SK-N-SH (cell line): ENCODE data around the gene PCBP3. TPM values are rescaled to one million over a fixed set of nuclear protein-coding genes. Genes with fewer than 3 reads are reported as not detected.

ENCODE experiments used
- CTCF ChIA-PET: fragments of 300-600, 350-600 bp; formaldehyde crosslinking; extraction: SDS; loops from one replicate; lab custom pipeline; 2021; lab: Yijun Ruan, JAX
- POLR2A ChIA-PET: fragments of 350-600 bp; sonication (Branson Sonifier 250); formaldehyde crosslinking; extraction: SDS; loops from one replicate; lab custom pipeline; 2020; ENCODE audit warnings: antibody characterized with exemption, inconsistent platforms; lab: Yijun Ruan, JAX
- DNase-seq: peaks from one replicate; pipeline ENCODE4 v3.0.0; 2012
- H2AFZ ChIP-seq: fragments of 200-600 bp; sonication (generic); 2 replicates; pipeline ENCODE4 v1.8.1; 2016; ENCODE audit warnings: antibody characterized with exemption, mild to moderate bottlenecking, low read depth
- H3F3A ChIP-seq: fragments of 200-600 bp; sonication (generic); replicated peaks from 2 replicates; pipeline ENCODE3; 2016; ENCODE audit warnings: antibody characterized with exemption, mild to moderate bottlenecking; ENCODE audit not compliant: insufficient read depth
- H3K27ac ChIP-seq, 2 experiments: fragments of 200-500 bp in 1 of 2; fragments of 200-600 bp in 1 of 2; sonication (Bioruptor generic) in 1 of 2; sonication (generic), shearing (Covaris generic) in 1 of 2; 2 replicates each; pipeline versions ENCODE4 v1.5.1 to v1.6.1; 2014 to 2016; ENCODE audit warnings: low read depth in 2 of 2, inconsistent platforms in 1 of 2, low read length in 1 of 2, mild to moderate bottlenecking in 1 of 2, mixed read lengths in 1 of 2
- H3K27me3 ChIP-seq: fragments of 200-600 bp; sonication (generic), shearing (Covaris generic); 2 replicates; pipeline ENCODE4 v1.6.1; 2016; ENCODE audit warnings: mixed run types; ENCODE audit not compliant: insufficient read depth
- H3K36me3 ChIP-seq, 2 experiments: fragments of 200-500 bp in 1 of 2; fragments of 200-600 bp in 1 of 2; sonication (Bioruptor generic) in 1 of 2; sonication (generic) in 1 of 2; replicated peaks in 1 of 2; 2 replicates each; pipeline versions ENCODE3 to v1.5.1; 2014 to 2016; ENCODE audit warnings: low read length in 1 of 2, mild to moderate bottlenecking in 1 of 2; ENCODE audit not compliant: insufficient read depth in 2 of 2, control insufficient read depth in 1 of 2
- H3K4me1 ChIP-seq, 2 experiments: fragments of 200-500 bp in 1 of 2; fragments of 200-600 bp in 1 of 2; sonication (Bioruptor generic) in 1 of 2; sonication (generic), shearing (Covaris generic) in 1 of 2; 2 replicates each; pipeline versions ENCODE4 v1.5.1 to v1.6.1; 2014 to 2016; ENCODE audit warnings: low read depth in 1 of 2, low read length in 1 of 2, mixed run types in 1 of 2; ENCODE audit not compliant: insufficient read depth in 2 of 2, control insufficient read depth in 1 of 2
- H3K4me2 ChIP-seq: fragments of 200-600 bp; sonication (generic), shearing (Covaris generic); 2 replicates; pipeline ENCODE4 v1.6.1; 2017; ENCODE audit warnings: mixed run types
- H3K4me3 ChIP-seq, 2 experiments: fragments of 200-500 bp in 1 of 2; fragments of 200-600 bp in 1 of 2; sonication (Bioruptor generic) in 1 of 2; sonication (generic), shearing (Covaris generic) in 1 of 2; 2 replicates each; pipeline versions ENCODE4 v1.5.1 to v1.8.1; 2014 to 2016; ENCODE audit warnings: low read depth in 2 of 2, inconsistent platforms in 1 of 2, low read length in 1 of 2, mild to moderate bottlenecking in 1 of 2, mixed read lengths in 1 of 2, moderate library complexity in 1 of 2
- H3K79me2 ChIP-seq: fragments of 200-600 bp; sonication (generic); 2 replicates; pipeline ENCODE4 v1.8.1; 2017; ENCODE audit warnings: mild to moderate bottlenecking; ENCODE audit not compliant: insufficient read depth
- H3K9ac ChIP-seq: fragments of 200-600 bp; sonication (generic); 2 replicates; pipeline ENCODE4 v1.6.1; 2017; ENCODE audit warnings: mixed run types
- H3K9me2 ChIP-seq: fragments of 200-600 bp; sonication (generic); 2 replicates; pipeline ENCODE4 v1.6.1; 2017; ENCODE audit warnings: mixed run types
- H3K9me3 ChIP-seq: fragments of 200-600 bp; sonication (generic); 2 replicates; pipeline ENCODE4 v1.6.1; 2017; ENCODE audit warnings: mixed run types, mild to moderate bottlenecking, moderate library complexity
- H4K20me1 ChIP-seq: fragments of 200-600 bp; sonication (generic); 2 replicates; pipeline ENCODE4 v1.6.1; 2017; ENCODE audit warnings: mild to moderate bottlenecking, mixed run types; ENCODE audit not compliant: insufficient read depth
- CHD2 ChIP-seq: fragments of 150-350 bp; IDR thresholded peaks from 2 replicates; pipeline ENCODE4 v1.6.1; 2018; ENCODE audit warnings: low read length; ENCODE audit not compliant: partially characterized antibody
- ELF1 ChIP-seq: IDR thresholded peaks from 2 replicates; pipeline ENCODE4 v1.4.0; 2012
- EZH2phosphoT487 ChIP-seq: fragments of 200-600 bp; sonication (generic); IDR thresholded peaks from 2 replicates; pipeline ENCODE4 v1.6.1; 2017; ENCODE audit warnings: low read depth, mixed run types, mild to moderate bottlenecking, antibody characterized with exemption, moderate library complexity, borderline replicate concordance
- GABPA ChIP-seq: IDR thresholded peaks from 2 replicates; pipeline ENCODE4 v1.4.0; 2012; ENCODE audit warnings: low read depth, mild to moderate bottlenecking
- RAD21 ChIP-seq: IDR thresholded peaks from 2 replicates; pipeline ENCODE4 v1.6.1; 2012; ENCODE audit warnings: mild to moderate bottlenecking, low read length
- RCOR1 ChIP-seq: fragments of 150-350 bp; IDR thresholded peaks from 2 replicates; pipeline ENCODE4 v1.6.1; 2017; ENCODE audit warnings: antibody characterized with exemption, low read length
- RFX5 ChIP-seq: IDR thresholded peaks from 2 replicates; pipeline ENCODE4 v1.6.1; 2012; ENCODE audit warnings: mild to moderate bottlenecking, improper control_type of control experiment, low read length
- SIN3A ChIP-seq: IDR thresholded peaks from 2 replicates; pipeline ENCODE4 v1.6.1; 2012; ENCODE audit warnings: low read depth, mild to moderate bottlenecking, low read length, moderate library complexity, borderline replicate concordance
- TEAD4 ChIP-seq: IDR thresholded peaks from 2 replicates; pipeline ENCODE4 v1.4.0; 2012; ENCODE audit warnings: mild to moderate bottlenecking, borderline replicate concordance; ENCODE audit not compliant: insufficient read depth
- WGBS: methylation state at CpG from one replicate; pipeline ENCODE4 v1.1.6; 2017; ENCODE audit warnings: low lambda C conversion rate; 5-methylcytosine and 5-hydroxymethylcytosine counted together
- polyA plus RNA-seq, 3 experiments: library from polyadenylated mRNA; depleted of rRNA; stranded (reverse); fragments of >200 nt; gene quantifications; 2 replicates each; pipeline ENCODE4 v1.2.3, GENCODE V29; 2012
- TF ChIP-seq, protein P1 (sequence below): fragments of 150-350 bp; IDR thresholded peaks from 2 replicates; pipeline ENCODE4 v1.6.1; 2016; ENCODE audit warnings: mild to moderate bottlenecking, low read depth, low read length
- TF ChIP-seq, protein P2 (sequence below): IDR thresholded peaks from 2 replicates; pipeline ENCODE4 v1.4.0; 2012; ENCODE audit warnings: low read depth
- TF ChIP-seq, protein P3 (sequence below): IDR thresholded peaks from 2 replicates; pipeline ENCODE4 v1.4.0; 2012; ENCODE audit warnings: low read depth, borderline replicate concordance
- TF ChIP-seq, protein P4 (sequence below): IDR thresholded peaks from 2 replicates; pipeline ENCODE4 v1.6.1; 2012; ENCODE audit warnings: mild to moderate bottlenecking, low read depth, low read length, moderate library complexity
- TF ChIP-seq, protein P5 (sequence below): IDR thresholded peaks from 2 replicates; pipeline ENCODE4 v1.4.0; 2012; ENCODE audit warnings: low read depth, borderline replicate concordance
- TF ChIP-seq, protein P6 (sequence below): fragments of 150-350 bp; IDR thresholded peaks from 2 replicates; pipeline ENCODE4 v1.6.1; 2017; ENCODE audit warnings: antibody characterized with exemption, low read length, low read depth, borderline replicate concordance
- TF ChIP-seq, protein P7 (sequence below): fragments of 200-600 bp; sonication (generic); IDR thresholded peaks from 2 replicates; pipeline ENCODE4 v1.6.1; 2017; ENCODE audit warnings: antibody characterized with exemption, mild to moderate bottlenecking, moderate library complexity

The PCBP3 gene
- polyA plus RNA-seq, 1 of the 3 experiments (the other 2 are of a cell fraction): 9.5 TPM

DNA sequence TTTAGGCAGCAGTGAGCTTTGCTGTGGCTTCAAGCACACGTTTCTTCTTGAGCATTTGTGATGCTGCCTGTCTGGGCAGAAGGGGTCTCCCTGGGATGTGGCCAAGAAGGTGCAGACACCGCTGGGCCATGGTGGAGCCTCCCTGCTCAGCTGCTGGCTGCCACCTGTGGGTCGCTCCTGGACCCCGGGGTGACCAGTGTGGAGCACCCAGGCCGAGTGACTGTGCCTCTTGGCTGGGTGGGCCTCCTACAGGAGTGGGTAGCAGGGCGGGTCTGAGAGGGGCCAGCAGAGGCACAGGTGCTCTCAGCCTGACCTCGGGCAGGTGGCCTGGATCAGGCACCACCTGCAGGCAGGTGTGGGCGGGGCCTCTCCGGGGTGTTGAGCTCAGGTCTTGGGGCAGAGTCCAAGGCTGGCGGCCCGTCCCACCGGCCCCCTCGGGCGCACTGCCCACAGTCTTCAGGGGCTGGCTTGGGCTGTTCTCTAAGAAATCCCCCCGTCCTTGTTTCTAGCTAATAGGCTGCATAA, 296.1 kb downstream of the PCBP3 start:
- Histone ChIP-seq H3K36me3 (no peaks in the 10 kb centered on the region), H4K20me1 (no peaks in the 10 kb centered on the region), H3K79me2 (no peaks in the 10 kb centered on the region), H3K27me3 (no peaks in the 10 kb centered on the region), H3K27ac (no peak overlapping the region), H3K4me3 (no peak overlapping the region), H3K9ac (no peak overlapping the region), H2AFZ (no peak overlapping the region), H3K9me2 (no peaks in the 10 kb centered on the region), H3K4me2 (no peak overlapping the region), H3F3A (no peaks in the 10 kb centered on the region), H3K4me1 (no peaks in the 10 kb centered on the region), H3K9me3 (0 out of 2 replicates have a peak, but pooled peaks cover 5% of the 10 kb centered on the region)
- WGBS: 59% methylated on average over 2 of the region's 15 CpGs
- CTCF ChIA-PET: interaction anchor here (2.1 kb wide), 1 partner anchor 31 kb away, joined by 6 read pairs; no protein-coding TSS in a partner anchor
- TF ChIP-seq, protein P1, sequence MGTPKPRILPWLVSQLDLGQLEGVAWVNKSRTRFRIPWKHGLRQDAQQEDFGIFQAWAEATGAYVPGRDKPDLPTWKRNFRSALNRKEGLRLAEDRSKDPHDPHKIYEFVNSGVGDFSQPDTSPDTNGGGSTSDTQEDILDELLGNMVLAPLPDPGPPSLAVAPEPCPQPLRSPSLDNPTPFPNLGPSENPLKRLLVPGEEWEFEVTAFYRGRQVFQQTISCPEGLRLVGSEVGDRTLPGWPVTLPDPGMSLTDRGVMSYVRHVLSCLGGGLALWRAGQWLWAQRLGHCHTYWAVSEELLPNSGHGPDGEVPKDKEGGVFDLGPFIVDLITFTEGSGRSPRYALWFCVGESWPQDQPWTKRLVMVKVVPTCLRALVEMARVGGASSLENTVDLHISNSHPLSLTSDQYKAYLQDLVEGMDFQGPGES: no peak
- TF ChIP-seq, protein P2, sequence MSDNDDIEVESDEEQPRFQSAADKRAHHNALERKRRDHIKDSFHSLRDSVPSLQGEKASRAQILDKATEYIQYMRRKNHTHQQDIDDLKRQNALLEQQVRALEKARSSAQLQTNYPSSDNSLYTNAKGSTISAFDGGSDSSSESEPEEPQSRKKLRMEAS: no peak
- no peak for TF ChIP-seq TEAD4
- no peak for TF ChIP-seq CHD2
- TF ChIP-seq GABPA: no peak
- TF ChIP-seq, protein P3, sequence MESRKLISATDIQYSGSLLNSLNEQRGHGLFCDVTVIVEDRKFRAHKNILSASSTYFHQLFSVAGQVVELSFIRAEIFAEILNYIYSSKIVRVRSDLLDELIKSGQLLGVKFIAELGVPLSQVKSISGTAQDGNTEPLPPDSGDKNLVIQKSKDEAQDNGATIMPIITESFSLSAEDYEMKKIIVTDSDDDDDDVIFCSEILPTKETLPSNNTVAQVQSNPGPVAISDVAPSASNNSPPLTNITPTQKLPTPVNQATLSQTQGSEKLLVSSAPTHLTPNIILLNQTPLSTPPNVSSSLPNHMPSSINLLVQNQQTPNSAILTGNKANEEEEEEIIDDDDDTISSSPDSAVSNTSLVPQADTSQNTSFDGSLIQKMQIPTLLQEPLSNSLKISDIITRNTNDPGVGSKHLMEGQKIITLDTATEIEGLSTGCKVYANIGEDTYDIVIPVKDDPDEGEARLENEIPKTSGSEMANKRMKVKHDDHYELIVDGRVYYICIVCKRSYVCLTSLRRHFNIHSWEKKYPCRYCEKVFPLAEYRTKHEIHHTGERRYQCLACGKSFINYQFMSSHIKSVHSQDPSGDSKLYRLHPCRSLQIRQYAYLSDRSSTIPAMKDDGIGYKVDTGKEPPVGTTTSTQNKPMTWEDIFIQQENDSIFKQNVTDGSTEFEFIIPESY: no peak
- TF ChIP-seq, protein P4, sequence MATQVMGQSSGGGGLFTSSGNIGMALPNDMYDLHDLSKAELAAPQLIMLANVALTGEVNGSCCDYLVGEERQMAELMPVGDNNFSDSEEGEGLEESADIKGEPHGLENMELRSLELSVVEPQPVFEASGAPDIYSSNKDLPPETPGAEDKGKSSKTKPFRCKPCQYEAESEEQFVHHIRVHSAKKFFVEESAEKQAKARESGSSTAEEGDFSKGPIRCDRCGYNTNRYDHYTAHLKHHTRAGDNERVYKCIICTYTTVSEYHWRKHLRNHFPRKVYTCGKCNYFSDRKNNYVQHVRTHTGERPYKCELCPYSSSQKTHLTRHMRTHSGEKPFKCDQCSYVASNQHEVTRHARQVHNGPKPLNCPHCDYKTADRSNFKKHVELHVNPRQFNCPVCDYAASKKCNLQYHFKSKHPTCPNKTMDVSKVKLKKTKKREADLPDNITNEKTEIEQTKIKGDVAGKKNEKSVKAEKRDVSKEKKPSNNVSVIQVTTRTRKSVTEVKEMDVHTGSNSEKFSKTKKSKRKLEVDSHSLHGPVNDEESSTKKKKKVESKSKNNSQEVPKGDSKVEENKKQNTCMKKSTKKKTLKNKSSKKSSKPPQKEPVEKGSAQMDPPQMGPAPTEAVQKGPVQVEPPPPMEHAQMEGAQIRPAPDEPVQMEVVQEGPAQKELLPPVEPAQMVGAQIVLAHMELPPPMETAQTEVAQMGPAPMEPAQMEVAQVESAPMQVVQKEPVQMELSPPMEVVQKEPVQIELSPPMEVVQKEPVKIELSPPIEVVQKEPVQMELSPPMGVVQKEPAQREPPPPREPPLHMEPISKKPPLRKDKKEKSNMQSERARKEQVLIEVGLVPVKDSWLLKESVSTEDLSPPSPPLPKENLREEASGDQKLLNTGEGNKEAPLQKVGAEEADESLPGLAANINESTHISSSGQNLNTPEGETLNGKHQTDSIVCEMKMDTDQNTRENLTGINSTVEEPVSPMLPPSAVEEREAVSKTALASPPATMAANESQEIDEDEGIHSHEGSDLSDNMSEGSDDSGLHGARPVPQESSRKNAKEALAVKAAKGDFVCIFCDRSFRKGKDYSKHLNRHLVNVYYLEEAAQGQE: no peak
- TF ChIP-seq EZH2phosphoT487: no peak
- TF ChIP-seq ELF1: no peak
- no peak for TF ChIP-seq SIN3A
- TF ChIP-seq, protein P5, sequence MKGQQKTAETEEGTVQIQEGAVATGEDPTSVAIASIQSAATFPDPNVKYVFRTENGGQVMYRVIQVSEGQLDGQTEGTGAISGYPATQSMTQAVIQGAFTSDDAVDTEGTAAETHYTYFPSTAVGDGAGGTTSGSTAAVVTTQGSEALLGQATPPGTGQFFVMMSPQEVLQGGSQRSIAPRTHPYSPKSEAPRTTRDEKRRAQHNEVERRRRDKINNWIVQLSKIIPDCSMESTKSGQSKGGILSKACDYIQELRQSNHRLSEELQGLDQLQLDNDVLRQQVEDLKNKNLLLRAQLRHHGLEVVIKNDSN: no peak
- TF ChIP-seq RAD21: no peak
- no peak for TF ChIP-seq RCOR1
- no peak for TF ChIP-seq RFX5
- TF ChIP-seq, protein P6, sequence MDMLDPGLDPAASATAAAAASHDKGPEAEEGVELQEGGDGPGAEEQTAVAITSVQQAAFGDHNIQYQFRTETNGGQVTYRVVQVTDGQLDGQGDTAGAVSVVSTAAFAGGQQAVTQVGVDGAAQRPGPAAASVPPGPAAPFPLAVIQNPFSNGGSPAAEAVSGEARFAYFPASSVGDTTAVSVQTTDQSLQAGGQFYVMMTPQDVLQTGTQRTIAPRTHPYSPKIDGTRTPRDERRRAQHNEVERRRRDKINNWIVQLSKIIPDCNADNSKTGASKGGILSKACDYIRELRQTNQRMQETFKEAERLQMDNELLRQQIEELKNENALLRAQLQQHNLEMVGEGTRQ: no peak
- TF ChIP-seq, protein P7, sequence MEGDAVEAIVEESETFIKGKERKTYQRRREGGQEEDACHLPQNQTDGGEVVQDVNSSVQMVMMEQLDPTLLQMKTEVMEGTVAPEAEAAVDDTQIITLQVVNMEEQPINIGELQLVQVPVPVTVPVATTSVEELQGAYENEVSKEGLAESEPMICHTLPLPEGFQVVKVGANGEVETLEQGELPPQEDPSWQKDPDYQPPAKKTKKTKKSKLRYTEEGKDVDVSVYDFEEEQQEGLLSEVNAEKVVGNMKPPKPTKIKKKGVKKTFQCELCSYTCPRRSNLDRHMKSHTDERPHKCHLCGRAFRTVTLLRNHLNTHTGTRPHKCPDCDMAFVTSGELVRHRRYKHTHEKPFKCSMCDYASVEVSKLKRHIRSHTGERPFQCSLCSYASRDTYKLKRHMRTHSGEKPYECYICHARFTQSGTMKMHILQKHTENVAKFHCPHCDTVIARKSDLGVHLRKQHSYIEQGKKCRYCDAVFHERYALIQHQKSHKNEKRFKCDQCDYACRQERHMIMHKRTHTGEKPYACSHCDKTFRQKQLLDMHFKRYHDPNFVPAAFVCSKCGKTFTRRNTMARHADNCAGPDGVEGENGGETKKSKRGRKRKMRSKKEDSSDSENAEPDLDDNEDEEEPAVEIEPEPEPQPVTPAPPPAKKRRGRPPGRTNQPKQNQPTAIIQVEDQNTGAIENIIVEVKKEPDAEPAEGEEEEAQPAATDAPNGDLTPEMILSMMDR: no peak
- POLR2A ChIA-PET: no interaction called here
- peak; percentile 15 for DNase-seq
